H9 (cell line): ENCODE data around the gene GCNT1. TPM values are rescaled to one million over a fixed set of nuclear protein-coding genes. Genes with fewer than 3 reads are reported as not detected.

Source experiments
- DNase-seq: peaks from one replicate; pipeline ENCODE4 v3.0.0-alpha.2; 2017
- H2AFZ ChIP-seq: one replicate; pipeline ENCODE4 v1.6.1; 2013; ENCODE audit warnings: mild to moderate bottlenecking, low read length, control low read depth, moderate library complexity
- H2AK5ac ChIP-seq: 2 replicates; pipeline ENCODE4 v1.6.1; 2013; ENCODE audit warnings: low read length, control low read depth, mixed read lengths; ENCODE audit not compliant: insufficient read length
- H2BK120ac ChIP-seq: one replicate; pipeline ENCODE4 v1.6.1; 2013; ENCODE audit warnings: low read depth, mild to moderate bottlenecking, low read length, control low read depth, inconsistent platforms; ENCODE audit not compliant: poor library complexity, severe bottlenecking
- H2BK12ac ChIP-seq: 2 replicates; pipeline ENCODE4 v1.6.1; 2013; ENCODE audit warnings: low read length, control low read depth, mixed read lengths, low read depth; ENCODE audit not compliant: insufficient read length
- H2BK15ac ChIP-seq: 2 replicates; pipeline ENCODE4 v1.6.1; 2013; ENCODE audit warnings: low read depth, low read length, control low read depth
- H2BK20ac ChIP-seq: one replicate; pipeline ENCODE4 v1.6.1; 2013; ENCODE audit warnings: low read depth, mild to moderate bottlenecking, low read length, control low read depth, inconsistent platforms; ENCODE audit not compliant: poor library complexity, severe bottlenecking
- H2BK5ac ChIP-seq: 2 replicates; pipeline ENCODE4 v1.6.1; 2013; ENCODE audit warnings: low read length, control low read depth, mixed read lengths; ENCODE audit not compliant: insufficient read length
- H3K14ac ChIP-seq: 2 replicates; pipeline ENCODE4 v1.6.1; 2013; ENCODE audit warnings: low read length, control low read depth; ENCODE audit not compliant: insufficient read depth
- H3K18ac ChIP-seq: 2 replicates; pipeline ENCODE4 v1.6.1; 2013; ENCODE audit warnings: low read depth, mild to moderate bottlenecking, mixed read lengths, low read length, control low read depth; ENCODE audit not compliant: insufficient read length
- H3K23ac ChIP-seq: 2 replicates; pipeline ENCODE4 v1.6.1; 2013; ENCODE audit warnings: low read length, control low read depth, mixed read lengths, low read depth; ENCODE audit not compliant: insufficient read length
- H3K23me2 ChIP-seq: 2 replicates; pipeline ENCODE4 v1.6.1; 2013; ENCODE audit warnings: low read depth, mild to moderate bottlenecking, mixed read lengths, low read length, control low read depth; ENCODE audit not compliant: insufficient read length, poor library complexity, severe bottlenecking
- H3K27ac ChIP-seq: 2 replicates; pipeline ENCODE4 v1.5.1; 2013; ENCODE audit warnings: low read length, control low read depth, mixed read lengths, low read depth; ENCODE audit not compliant: insufficient read length
- H3K27me3 ChIP-seq: 2 replicates; pipeline ENCODE4 v1.6.1; 2013; ENCODE audit warnings: low read length, control low read depth, inconsistent platforms; ENCODE audit not compliant: insufficient read depth
- H3K4ac ChIP-seq: 2 replicates; pipeline ENCODE4 v1.6.1; 2013; ENCODE audit warnings: low read depth, mild to moderate bottlenecking, control low read depth, inconsistent platforms, low read length, moderate library complexity
- H3K4me1 ChIP-seq: 2 replicates; pipeline ENCODE4 v1.6.1; 2013; ENCODE audit warnings: low read length, control low read depth, inconsistent platforms; ENCODE audit not compliant: insufficient read depth
- H3K4me2 ChIP-seq: 2 replicates; pipeline ENCODE4 v1.6.1; 2013; ENCODE audit warnings: low read length, control low read depth, mixed read lengths; ENCODE audit not compliant: insufficient read length, insufficient read depth
- H3K56ac ChIP-seq: 2 replicates; pipeline ENCODE4 v1.6.1; 2013; ENCODE audit warnings: low read depth, mild to moderate bottlenecking, mixed read lengths, low read length, control low read depth; ENCODE audit not compliant: insufficient read length
- H3K79me1 ChIP-seq: 2 replicates; pipeline ENCODE4 v1.6.1; 2013; ENCODE audit warnings: low read depth, mild to moderate bottlenecking, moderate library complexity, low read length, control low read depth, inconsistent platforms; ENCODE audit not compliant: insufficient read depth, poor library complexity, severe bottlenecking
- H3K79me2 ChIP-seq: 2 replicates; pipeline ENCODE4 v1.6.1; 2013; ENCODE audit warnings: low read length, control low read depth, inconsistent platforms; ENCODE audit not compliant: insufficient read depth
- H3K9ac ChIP-seq: 2 replicates; pipeline ENCODE4 v1.6.1; 2013; ENCODE audit warnings: low read length, control low read depth, mixed read lengths; ENCODE audit not compliant: insufficient read length; ENCODE audit errors: extremely low read depth
- H3K9me3 ChIP-seq: one replicate; pipeline ENCODE4 v1.6.1; 2013; ENCODE audit warnings: low read depth, low read length, inconsistent platforms; ENCODE audit not compliant: control insufficient read depth
- H3T11ph ChIP-seq: one replicate; pipeline ENCODE4 v1.6.1; 2013; ENCODE audit warnings: mild to moderate bottlenecking, low read length, control low read depth, inconsistent platforms
- H4K20me1 ChIP-seq: one replicate; pipeline ENCODE4 v1.6.1; 2013; ENCODE audit not compliant: control insufficient read depth, insufficient read length, insufficient read depth
- H4K5ac ChIP-seq: 2 replicates; pipeline ENCODE4 v1.6.1; 2013; ENCODE audit warnings: low read depth, mild to moderate bottlenecking, mixed read lengths, low read length, control low read depth; ENCODE audit not compliant: insufficient read length
- H4K8ac ChIP-seq: replicated peaks from 2 replicates; pipeline ENCODE4 v1.6.1; 2013; ENCODE audit warnings: low read length, control low read depth, mixed read lengths, low read depth; ENCODE audit not compliant: insufficient read length
- H4K91ac ChIP-seq: 2 replicates; pipeline ENCODE4 v1.6.1; 2013; ENCODE audit warnings: low read depth, mild to moderate bottlenecking, moderate library complexity, mixed read lengths, low read length, control low read depth; ENCODE audit not compliant: insufficient read length
- H3K27ac Mint-ChIP-seq, 3 experiments: 2 replicates in 2 of 3; 3 replicates in 1 of 3; pipeline ENCODE4 v1.8.0; 2020 to 2021; ENCODE audit warnings: mixed read lengths in 3 of 3, mild to moderate bottlenecking in 1 of 3, moderate library complexity in 1 of 3
- H3K27me3 Mint-ChIP-seq: 2 replicates; pipeline ENCODE4 v1.8.0; 2021; ENCODE audit warnings: low read depth, mild to moderate bottlenecking, moderate library complexity, mixed read lengths
- H3K36me3 Mint-ChIP-seq, 3 experiments: 2 replicates in 2 of 3; 3 replicates in 1 of 3; pipeline ENCODE4 v1.8.0; 2020 to 2021; ENCODE audit warnings: low read depth in 3 of 3, mixed read lengths in 3 of 3; ENCODE audit not compliant: insufficient read depth in 1 of 3
- H3K4me1 Mint-ChIP-seq, 2 experiments: 2 replicates each; pipeline ENCODE4 v1.8.0; 2020; ENCODE audit warnings: mixed read lengths in 2 of 2
- H3K4me3 Mint-ChIP-seq, 2 experiments: 2 replicates in 1 of 2; 3 replicates in 1 of 2; pipeline ENCODE4 v1.8.0; 2020 to 2021; ENCODE audit warnings: mild to moderate bottlenecking in 2 of 2, mixed read lengths in 2 of 2, moderate library complexity in 1 of 2
- H3K9me3 Mint-ChIP-seq, 2 experiments: 2 replicates in 1 of 2; 3 replicates in 1 of 2; pipeline ENCODE4 v1.8.0; 2020; ENCODE audit warnings: mild to moderate bottlenecking in 2 of 2, mixed read lengths in 2 of 2, moderate library complexity in 1 of 2
- CTCF ChIP-seq: fragments of 200-600 bp; sonication (generic); conservative IDR thresholded peaks from 3 replicates; pipeline ENCODE4 v1.8.0; 2021; ENCODE audit warnings: antibody characterized with exemption, mild to moderate bottlenecking
- WGBS: extraction: QIAGEN DNeasy Blood & Tissue Kit; methylation state at CpG from one replicate; pipeline ENCODE4 v1.1.7; 2013; ENCODE audit warnings: missing lambda C conversion rate, low lambda C conversion rate, mixed read lengths; ENCODE audit not compliant: insufficient read length; ENCODE audit errors: extremely low coverage; 5-methylcytosine and 5-hydroxymethylcytosine counted together
- total RNA-seq: library from RNA; stranded (reverse); gene quantifications from 2 replicates; pipeline ENCODE4 v1.2.1, GENCODE V29; 2021

The GCNT1 gene
- total RNA-seq, 1 experiment from 2014 or later, result 35.6 TPM

GRCh38 chr9:76433406-76433805 lies 25.6 kb upstream of the GCNT1 start:
- Histone ChIP-seq H2BK5ac (no peak overlapping the region), H2BK20ac (no peak overlapping the region), H3K23ac (no peak overlapping the region), H3K27me3 (no peaks in the 10 kb centered on the region), H3K4ac (no peak overlapping the region), H2BK15ac (no peak overlapping the region), H3K4me2 (no peak overlapping the region), H3K9ac (no peak overlapping the region), H4K20me1 (no peaks in the 10 kb centered on the region), H2AFZ (no peak overlapping the region), H2BK120ac (no peak overlapping the region), H3K14ac (no peak overlapping the region), H3K79me2 (no peaks in the 10 kb centered on the region), H4K91ac (no peak overlapping the region), H3K9me3 (no peaks in the 10 kb centered on the region), H3K56ac (no peak overlapping the region), H3K27ac (no peak overlapping the region), H4K8ac (no peak overlapping the region), H2AK5ac (no peak overlapping the region), H3K79me1 (no peaks in the 10 kb centered on the region), H3T11ph (no peak overlapping the region), H2BK12ac (no peak overlapping the region), H3K18ac (no peak overlapping the region), H3K23me2 (no peaks in the 10 kb centered on the region), H4K5ac (no peak overlapping the region), H3K4me1 (peaks cover 4% of the 10 kb centered on the region; the same call in 1 of the 2 replicates)
- no peaks in the 10 kb centered on the region for H3K27me3 Mint-ChIP-seq
- H3K36me3 Mint-ChIP-seq, result no peaks in the 10 kb centered on the region
- TF ChIP-seq CTCF, result no peak
- H3K4me3 Mint-ChIP-seq, result no peak overlapping the region
- WGBS, result no CpG with 5 or more reads among the region's 5 CpGs
- H3K9me3 Mint-ChIP-seq, result no peaks in the 10 kb centered on the region; a peak in 1 of 5 replicates
- peak; percentile 34 for DNase-seq
- H3K4me1 Mint-ChIP-seq, result peaks cover 16 to 17% of the 10 kb centered on the region in 2 experiments
- no peak overlapping the region for H3K27ac Mint-ChIP-seq
